Activated naive CD4-positive, alpha-beta T cell treated with anti-CD3 and anti-CD28 coated beads for 36 hours (primary cell): ENCODE measurements around the gene LST1. TPM values are rescaled to one million over a fixed set of nuclear protein-coding genes. Genes with fewer than 3 reads are reported as not detected.
"Not testable (repeated sequence)": the region's sequence is repeated elsewhere in the genome, so short reads cannot be mapped to it uniquely, and the experiment has no call there.

Experiments used
- CTCF ChIA-PET: fragments of 350-600 bp; sonication (Branson Sonifier 250); formaldehyde crosslinking; loops from one replicate; lab custom pipeline; 2021; ENCODE audit warnings: antibody characterized with exemption; lab: Charles Lee
- DNase-seq: peaks from one replicate; pipeline ENCODE4 v3.0.0-alpha.2; 2020
- H3K27ac Mint-ChIP-seq: one replicate; pipeline ENCODE4 v1.8.0; 2021; ENCODE audit warnings: mild to moderate bottlenecking, mixed read lengths
- H3K27me3 Mint-ChIP-seq: one replicate; pipeline ENCODE4 v1.8.0; 2021; ENCODE audit warnings: low read depth, mixed read lengths
- H3K36me3 Mint-ChIP-seq: one replicate; pipeline ENCODE4 v1.8.0; 2021; ENCODE audit warnings: low read depth, mixed read lengths
- H3K4me1 Mint-ChIP-seq: one replicate; pipeline ENCODE4 v1.8.0; 2021; ENCODE audit warnings: low read depth, mixed read lengths
- H3K4me3 Mint-ChIP-seq: one replicate; pipeline ENCODE4 v1.8.0; 2021; ENCODE audit warnings: mild to moderate bottlenecking, moderate library complexity, mixed read lengths
- H3K9me3 Mint-ChIP-seq: one replicate; pipeline ENCODE4 v1.8.0; 2021; ENCODE audit warnings: mixed read lengths
- intact Hi-C: fragments of 100-400 bp; cut with micrococcal nuclease; formaldehyde crosslinking; loops from one replicate; pipeline ENCODE4 v1.15.1; 2023
- total RNA-seq, 2 experiments: library from RNA; stranded (reverse); gene quantifications; one replicate each; pipeline ENCODE4 v1.2.3, GENCODE V29; 2021

The LST1 gene
- total RNA-seq, 2 experiments from 2014 or later = 11.5 to 12.5 TPM

GRCh38 chr6:31585491-31585890 lies 586 bp upstream of the LST1 start:
- intact Hi-C loops = loop anchor here (1.0 to 5.0 kb wide), 2 partner anchors 17 to 383 kb away; no protein-coding TSS in a partner anchor
- DNase-seq = peak; percentile 84
- Mint-ChIP-seq H3K9me3 (no peaks in the 10 kb centered on the region), H3K36me3 (peaks cover 15% of the 10 kb centered on the region), H3K4me1 (peaks cover 58% of the 10 kb centered on the region), H3K4me3 (peak overlapping the region; percentile 52), H3K27me3 (no peaks in the 10 kb centered on the region), H3K27ac (peak overlapping the region; percentile 91)
- CTCF ChIA-PET = interaction anchor here (2.2 to 19.5 kb wide), 5 partner anchors 10 to 35 kb away, joined by 8 to 618 read pairs (median 78); partner anchors contain the start of genes ATP6V1G2, DDX39B, NCR3 and NFKBIL1

- intact Hi-C loops = loop anchor here (5.0 kb wide), 1 partner anchor 384 kb away; no protein-coding TSS in a partner anchor
- H3K4me1 Mint-ChIP-seq = peaks cover 57% of the 10 kb centered on the region
- DNase-seq = peak; percentile 41
Measured at GRCh38 chr6:31586599-31587281, 663 bp downstream of the LST1 start.

GRCh38 chr6:31587791-31588777 lies 2.0 kb downstream of the LST1 start:
- peaks cover 2% of the 10 kb centered on the region for H3K36me3 Mint-ChIP-seq
- H3K27ac Mint-ChIP-seq = peak overlapping the region; percentile 91
- peaks cover 62% of the 10 kb centered on the region for H3K4me1 Mint-ChIP-seq
- H3K4me3 Mint-ChIP-seq = peak overlapping the region; percentile 81
- intact Hi-C loops = loop anchor here (5.0 kb wide), 1 partner anchor 386 kb away; no protein-coding TSS in a partner anchor
- no peak for DNase-seq
- CTCF ChIA-PET = interaction anchor here (0.6 to 19.5 kb wide), 10 partner anchors 7 to 766 kb away, joined by 3 to 618 read pairs (median 6); partner anchors contain the start of genes ATP6V1G2, DDX39B, NCR3 and NFKBIL1
- no peaks in the 10 kb centered on the region for H3K9me3 Mint-ChIP-seq
- no peaks in the 10 kb centered on the region for H3K27me3 Mint-ChIP-seq

More at GRCh38 chr6:31586599-31587281, 663 bp downstream of the LST1 start:
- CTCF ChIA-PET = interaction anchor here (2.2 to 19.5 kb wide), 6 partner anchors 9 to 94 kb away, joined by 6 to 618 read pairs (median 46); partner anchors contain the start of genes ATP6V1G2, DDX39B, NCR3 and NFKBIL1
- peak overlapping the region; percentile 81 for H3K4me3 Mint-ChIP-seq
- H3K36me3 Mint-ChIP-seq = peaks cover 6% of the 10 kb centered on the region
- H3K9me3 Mint-ChIP-seq = no peaks in the 10 kb centered on the region
- H3K27ac Mint-ChIP-seq = peak overlapping the region; percentile 91
- no peaks in the 10 kb centered on the region for H3K27me3 Mint-ChIP-seq

- no peak overlapping the region for H3K4me3 Mint-ChIP-seq
- peak overlapping the region; percentile 39 for H3K27ac Mint-ChIP-seq
- no peak for DNase-seq
Measured at GRCh38 chr6:31588871-31589650, 3.0 kb downstream of the LST1 start.

GRCh38 chr6:31590691-31591090 lies 4.6 kb downstream of the LST1 start:
- H3K4me3 Mint-ChIP-seq, intact Hi-C loops, H3K27me3 Mint-ChIP-seq, H3K9me3 Mint-ChIP-seq, DNase-seq, H3K36me3 Mint-ChIP-seq, H3K27ac Mint-ChIP-seq: not testable (repeated sequence)
- H3K4me1 Mint-ChIP-seq = peaks cover 60% of the 10 kb centered on the region
- CTCF ChIA-PET = interaction anchor here (0.8 to 19.5 kb wide), 4 partner anchors 5 to 40 kb away, joined by 3 to 618 read pairs (median 530); partner anchors contain the start of genes ATP6V1G2, DDX39B, LST1 and LTA

More at GRCh38 chr6:31588871-31589650, 3.0 kb downstream of the LST1 start:
- Mint-ChIP-seq H3K27me3 (no peaks in the 10 kb centered on the region), H3K9me3 (no peaks in the 10 kb centered on the region), H3K36me3 (peaks cover 2% of the 10 kb centered on the region), H3K4me1 (peaks cover 65% of the 10 kb centered on the region)
- CTCF ChIA-PET = interaction anchor here (0.6 to 19.5 kb wide), 5 partner anchors 7 to 147 kb away, joined by 4 to 618 read pairs (median 78); partner anchors contain the start of genes ATP6V1G2, DDX39B, NCR3 and NFKBIL1
- intact Hi-C loops = loop anchor here (5.0 kb wide), 1 partner anchor 387 kb away; no protein-coding TSS in a partner anchor

GRCh38 chr6:31592396-31592771 lies 6.3 kb downstream of the LST1 start:
- intact Hi-C loops = no loop called here
- no peaks in the 10 kb centered on the region for H3K27me3 Mint-ChIP-seq
- no peaks in the 10 kb centered on the region for H3K9me3 Mint-ChIP-seq
- H3K27ac Mint-ChIP-seq = peak overlapping the region; percentile 57
- H3K36me3 Mint-ChIP-seq = no peaks in the 10 kb centered on the region
- CTCF ChIA-PET = interaction anchor here (0.8 to 13.0 kb wide), 6 partner anchors 9 to 238 kb away, joined by 3 to 618 read pairs (median 5); partner anchors contain the start of genes ATP6V1G2, DDX39B, LST1 and LTA
- H3K4me1 Mint-ChIP-seq = peaks cover 51% of the 10 kb centered on the region
- DNase-seq = no peak
- no peak overlapping the region for H3K4me3 Mint-ChIP-seq

- intact Hi-C loops = loop anchor here (1.0 kb wide), 2 partner anchors 16 to 197 kb away; no protein-coding TSS in a partner anchor
- H3K36me3 Mint-ChIP-seq = no peaks in the 10 kb centered on the region
- CTCF ChIA-PET = interaction anchor here (0.8 to 13.0 kb wide), 14 partner anchors 13 to 141 kb away, joined by 4 to 618 read pairs (median 24); partner anchors contain the start of genes AIF1, ATP6V1G2, DDX39B and LST1
- no peak overlapping the region for H3K4me3 Mint-ChIP-seq
- H3K9me3 Mint-ChIP-seq = no peaks in the 10 kb centered on the region
- H3K27me3 Mint-ChIP-seq = no peaks in the 10 kb centered on the region
- DNase-seq = peak; percentile 56
- H3K27ac Mint-ChIP-seq = peak overlapping the region; percentile 77
- H3K4me1 Mint-ChIP-seq = peaks cover 43% of the 10 kb centered on the region
Measured at GRCh38 chr6:31597006-31597405, 10.9 kb downstream of the LST1 start.

GRCh38 chr6:31607317-31607716 lies 21.2 kb downstream of the LST1 start:
- no peaks in the 10 kb centered on the region for H3K4me1 Mint-ChIP-seq
- no peaks in the 10 kb centered on the region for H3K9me3 Mint-ChIP-seq
- no peak for DNase-seq
- H3K36me3 Mint-ChIP-seq = no peaks in the 10 kb centered on the region
- CTCF ChIA-PET = interaction anchor here (1.0 to 1.2 kb wide), 3 partner anchors 9 to 59 kb away, joined by 3 to 6 read pairs (median 3); no protein-coding TSS in a partner anchor
- intact Hi-C loops = no loop called here
- no peak overlapping the region for H3K27ac Mint-ChIP-seq
- no peaks in the 10 kb centered on the region for H3K27me3 Mint-ChIP-seq
- no peak overlapping the region for H3K4me3 Mint-ChIP-seq

- Mint-ChIP-seq H3K4me3 (no peak overlapping the region), H3K27ac (no peak overlapping the region), H3K4me1 (peaks cover 5% of the 10 kb centered on the region), H3K36me3 (no peaks in the 10 kb centered on the region), H3K9me3 (no peaks in the 10 kb centered on the region), H3K27me3 (no peaks in the 10 kb centered on the region)
- intact Hi-C loops = no loop called here
- DNase-seq = no peak
- CTCF ChIA-PET = interaction anchor here (1.2 to 3.7 kb wide), 4 partner anchors 9 to 59 kb away, joined by 3 to 34 read pairs (median 7); no protein-coding TSS in a partner anchor
Measured at GRCh38 chr6:31609519-31610406, 23.7 kb downstream of the LST1 start.

GRCh38 chr6:31610968-31611367 lies 24.9 kb downstream of the LST1 start:
- peaks cover 17% of the 10 kb centered on the region for H3K4me1 Mint-ChIP-seq
- no peak overlapping the region for H3K27ac Mint-ChIP-seq
- H3K27me3 Mint-ChIP-seq = no peaks in the 10 kb centered on the region
- no peak overlapping the region for H3K4me3 Mint-ChIP-seq
- DNase-seq = no peak
- CTCF ChIA-PET = interaction anchor here (1.7 to 3.7 kb wide), 3 partner anchors 13 to 60 kb away, joined by 4 to 34 read pairs (median 10); no protein-coding TSS in a partner anchor
- H3K9me3 Mint-ChIP-seq = no peaks in the 10 kb centered on the region
- intact Hi-C loops = no loop called here
- no peaks in the 10 kb centered on the region for H3K36me3 Mint-ChIP-seq
